OCI-LY7 (cell line): ENCODE results near the gene OXSM. TPM values are rescaled to one million over a fixed set of nuclear protein-coding genes. Genes with fewer than 3 reads are reported as not detected.

Experiments used
- BruUV-seq: library from RNA; stranded (reverse); fragments of 400-500 nt; replicated peaks from 2 replicates; lab custom pipeline; 2021; lab: Mats Ljungman, UMichigan
- CTCF ChIA-PET: fragments of 300-600 bp; sonication (Branson Sonifier 250); formaldehyde crosslinking; loops from one replicate; lab custom pipeline; 2022; ENCODE audit warnings: antibody characterized with exemption; ENCODE audit not compliant: unreplicated experiment; lab: Charles Lee
- POLR2A ChIA-PET: fragments of 300-600 bp; sonication (Branson Sonifier 250); formaldehyde crosslinking; loops from one replicate; lab custom pipeline; 2022; ENCODE audit warnings: antibody characterized with exemption; lab: Charles Lee
- DNase-seq: peaks from one replicate; pipeline ENCODE4 v3.0.0-alpha.2; 2015; ENCODE audit warnings: low spot score
- H2AFZ ChIP-seq: fragments of 200-600 bp; sonication (generic), shearing (Covaris generic); 2 replicates; pipeline ENCODE4 v1.6.1; 2014; ENCODE audit warnings: mild to moderate bottlenecking, antibody characterized with exemption, low read length, moderate library complexity
- H3K27ac ChIP-seq: fragments of 200-600 bp; sonication (generic); 2 replicates; pipeline ENCODE4 v1.5.1; 2014; ENCODE audit warnings: mixed run types, low read depth, mild to moderate bottlenecking, moderate library complexity, low read length, inconsistent platforms; ENCODE audit not compliant: poor library complexity, severe bottlenecking
- H3K36me3 ChIP-seq: fragments of 200-600 bp; sonication (generic); 2 replicates; pipeline ENCODE4 v1.6.1; 2014; ENCODE audit warnings: mild to moderate bottlenecking, antibody characterized with exemption, low read length, moderate library complexity, mixed read lengths; ENCODE audit not compliant: insufficient read depth
- H3K4me1 ChIP-seq: fragments of 200-600 bp; sonication (generic); 2 replicates; pipeline ENCODE4 v1.5.1; 2014; ENCODE audit warnings: mild to moderate bottlenecking, low read length; ENCODE audit not compliant: insufficient read depth, poor library complexity, severe bottlenecking
- H3K4me2 ChIP-seq: fragments of 200-600 bp; sonication (generic); 2 replicates; pipeline ENCODE4 v1.6.1; 2014; ENCODE audit warnings: mild to moderate bottlenecking, low read length
- H3K4me3 ChIP-seq: fragments of 200-600 bp; sonication (generic); 2 replicates; pipeline ENCODE4 v1.5.1; 2014; ENCODE audit warnings: mild to moderate bottlenecking, low read depth, low read length; ENCODE audit not compliant: poor library complexity, severe bottlenecking
- H3K79me2 ChIP-seq: fragments of 200-600 bp; sonication (generic); 2 replicates; pipeline ENCODE4 v1.6.1; 2016; ENCODE audit warnings: low read depth, mild to moderate bottlenecking, low read length, moderate library complexity, mixed read lengths; ENCODE audit not compliant: insufficient read depth
- H3K9me2 ChIP-seq: fragments of 200-600 bp; sonication (generic); 2 replicates; pipeline ENCODE4 v1.6.1; 2016; ENCODE audit warnings: mild to moderate bottlenecking, low read length, mixed read lengths; ENCODE audit not compliant: insufficient read depth
- H3K9me3 ChIP-seq: fragments of 200-600 bp; sonication (generic); 2 replicates; pipeline ENCODE4 v1.6.1; 2014; ENCODE audit warnings: mild to moderate bottlenecking, mixed run types, low read length, mixed read lengths
- H4K20me1 ChIP-seq: fragments of 200-600 bp; sonication (generic); 2 replicates; pipeline ENCODE4 v1.6.1; 2014; ENCODE audit warnings: mild to moderate bottlenecking, antibody characterized with exemption, low read length, moderate library complexity, mixed read lengths; ENCODE audit not compliant: insufficient read depth
- EZH2phosphoT487 ChIP-seq: fragments of 200-600 bp; sonication (generic); IDR thresholded peaks from 2 replicates; pipeline ENCODE4 v1.6.1; 2018; ENCODE audit warnings: low read depth, borderline replicate concordance, mild to moderate bottlenecking, mixed run types, antibody characterized with exemption, low read length, moderate library complexity, mixed read lengths
- intact Hi-C: fragments of 100-400 bp; cut with micrococcal nuclease; formaldehyde crosslinking; loops from one replicate; pipeline ENCODE4 v1.10.0; 2022; ENCODE audit not compliant: unreplicated experiment
- total RNA-seq, 2 experiments: library from RNA; depleted of rRNA in 1 of 2; stranded (reverse); fragments of >200 nt in 1 of 2; shearing (Covaris generic) in 1 of 2; gene quantifications; 2 replicates each; pipeline ENCODE4 v1.2.3, GENCODE V29; 2014 to 2022
- TF ChIP-seq, protein P1 (sequence below): fragments of 200-600 bp; sonication (generic); conservative IDR thresholded peaks from 2 replicates; pipeline ENCODE4 v1.5.1; 2014; ENCODE audit warnings: mild to moderate bottlenecking, antibody characterized with exemption, low read length, moderate library complexity, mixed read lengths

OXSM gene
- total RNA-seq, 2 experiments from 2014 or later, result 17.0 to 17.3 TPM

DNA sequence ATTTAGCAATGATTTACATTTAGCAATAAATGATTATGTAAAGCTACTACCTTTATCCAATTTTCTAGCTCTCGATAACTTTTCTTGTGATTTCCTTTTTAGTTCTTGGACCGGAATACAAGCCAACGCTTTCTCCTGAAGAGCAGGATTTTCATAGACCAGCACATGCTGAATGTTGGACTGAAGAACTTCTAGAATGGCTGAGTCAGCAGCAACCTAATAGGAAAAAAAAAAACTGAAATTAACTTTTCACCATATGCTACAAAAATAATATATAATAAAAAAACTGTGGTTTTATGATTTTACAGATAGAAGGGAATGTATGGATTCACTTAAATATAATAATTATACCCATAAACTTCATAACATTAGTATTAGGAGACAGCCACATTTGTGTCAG is 38.8 kb upstream of the OXSM start:
- no peak overlapping the region for H3K4me3 ChIP-seq
- no TSS peak for BruUV-seq
- peaks cover 22% of the 10 kb centered on the region; the same call in 1 of the 2 replicates for H3K79me2 ChIP-seq
- H3K4me2 ChIP-seq, result no peak overlapping the region
- H3K4me1 ChIP-seq, result no peaks in the 10 kb centered on the region
- intact Hi-C loops, result no loop called here
- no peak overlapping the region for H3K27ac ChIP-seq
- no peak for DNase-seq
- no peaks in the 10 kb centered on the region for H3K9me2 ChIP-seq
- H3K9me3 ChIP-seq, result no peaks in the 10 kb centered on the region
- CTCF ChIA-PET, result no interaction called here
- no peaks in the 10 kb centered on the region for H4K20me1 ChIP-seq
- no peak overlapping the region for H2AFZ ChIP-seq
- no peak for TF ChIP-seq EZH2phosphoT487
- TF ChIP-seq, protein P1, sequence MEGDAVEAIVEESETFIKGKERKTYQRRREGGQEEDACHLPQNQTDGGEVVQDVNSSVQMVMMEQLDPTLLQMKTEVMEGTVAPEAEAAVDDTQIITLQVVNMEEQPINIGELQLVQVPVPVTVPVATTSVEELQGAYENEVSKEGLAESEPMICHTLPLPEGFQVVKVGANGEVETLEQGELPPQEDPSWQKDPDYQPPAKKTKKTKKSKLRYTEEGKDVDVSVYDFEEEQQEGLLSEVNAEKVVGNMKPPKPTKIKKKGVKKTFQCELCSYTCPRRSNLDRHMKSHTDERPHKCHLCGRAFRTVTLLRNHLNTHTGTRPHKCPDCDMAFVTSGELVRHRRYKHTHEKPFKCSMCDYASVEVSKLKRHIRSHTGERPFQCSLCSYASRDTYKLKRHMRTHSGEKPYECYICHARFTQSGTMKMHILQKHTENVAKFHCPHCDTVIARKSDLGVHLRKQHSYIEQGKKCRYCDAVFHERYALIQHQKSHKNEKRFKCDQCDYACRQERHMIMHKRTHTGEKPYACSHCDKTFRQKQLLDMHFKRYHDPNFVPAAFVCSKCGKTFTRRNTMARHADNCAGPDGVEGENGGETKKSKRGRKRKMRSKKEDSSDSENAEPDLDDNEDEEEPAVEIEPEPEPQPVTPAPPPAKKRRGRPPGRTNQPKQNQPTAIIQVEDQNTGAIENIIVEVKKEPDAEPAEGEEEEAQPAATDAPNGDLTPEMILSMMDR, result no peak
- POLR2A ChIA-PET, result interaction anchor here (1.6 kb wide), 1 partner anchor 100 kb away, joined by 3 read pairs; no protein-coding TSS in a partner anchor
- H3K36me3 ChIP-seq, result peaks cover 96% of the 10 kb centered on the region

DNA sequence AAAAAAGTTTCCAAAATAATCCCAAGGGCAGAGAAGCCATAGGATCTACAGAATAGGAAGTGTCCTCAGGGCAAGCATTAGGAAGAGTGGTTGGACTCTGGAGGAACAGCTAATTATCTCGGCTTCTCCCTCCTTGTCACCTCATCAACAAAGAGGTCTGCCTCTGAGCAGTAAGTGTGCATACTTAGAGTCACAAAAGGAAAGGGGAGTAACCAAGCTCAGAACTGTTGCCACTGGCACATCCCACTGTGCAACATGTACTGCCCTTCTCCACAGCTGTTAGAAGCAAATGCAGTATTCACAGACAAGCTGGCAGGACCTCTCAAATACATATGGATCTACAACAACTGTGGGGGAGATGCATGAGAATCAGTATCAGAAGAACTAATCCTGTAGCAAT is 38.2 kb upstream of the OXSM start:
- no peaks in the 10 kb centered on the region for H3K9me2 ChIP-seq
- no peak for DNase-seq
- peaks cover 22% of the 10 kb centered on the region; the same call in 1 of the 2 replicates for H3K79me2 ChIP-seq
- no peak overlapping the region for H2AFZ ChIP-seq
- no peaks in the 10 kb centered on the region for H3K4me1 ChIP-seq
- intact Hi-C loops, result no loop called here
- TF ChIP-seq, protein P1, result no peak
- TF ChIP-seq EZH2phosphoT487, result no peak
- no peaks in the 10 kb centered on the region for H3K9me3 ChIP-seq
- H3K4me2 ChIP-seq, result no peak overlapping the region
- POLR2A ChIA-PET, result interaction anchor here (0.8 to 1.6 kb wide), 3 partner anchors 29 to 102 kb away, joined by 3 to 6 read pairs (median 3); no protein-coding TSS in a partner anchor
- peaks cover 96% of the 10 kb centered on the region for H3K36me3 ChIP-seq
- H3K27ac ChIP-seq, result no peak overlapping the region
- CTCF ChIA-PET, result no interaction called here
- no peak overlapping the region for H3K4me3 ChIP-seq
- BruUV-seq, result no TSS peak
- H4K20me1 ChIP-seq, result no peaks in the 10 kb centered on the region

DNA sequence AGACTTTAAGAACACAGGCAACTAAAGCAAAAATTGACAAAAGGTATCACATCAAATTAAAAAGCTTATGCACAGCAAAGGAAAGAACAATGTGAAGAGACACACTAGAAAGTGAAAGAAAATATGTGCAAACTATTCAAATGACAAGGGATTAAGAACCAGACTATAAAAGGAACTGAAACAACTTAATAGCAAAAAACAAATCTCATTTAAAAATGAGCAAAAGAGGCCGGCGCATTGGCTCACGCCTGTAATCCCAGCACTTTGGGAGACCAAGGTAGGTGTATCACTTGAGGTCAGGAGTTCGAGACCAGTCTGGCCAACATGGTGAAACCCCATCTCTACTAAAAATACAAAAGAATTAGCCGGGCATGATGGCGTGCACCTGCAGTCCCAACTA is 21.0 kb upstream of the OXSM start:
- CTCF ChIA-PET, result no interaction called here
- H3K9me3 ChIP-seq, result peaks cover 25% of the 10 kb centered on the region; the same call in 1 of the 2 replicates
- POLR2A ChIA-PET, result interaction anchor here (0.7 to 2.5 kb wide), 2 partner anchors 12 to 34 kb away, joined by 3 to 11 read pairs; no protein-coding TSS in a partner anchor
- intact Hi-C loops, result no loop called here
- peaks cover 80% of the 10 kb centered on the region; the same call in 1 of the 2 replicates for H3K79me2 ChIP-seq
- H4K20me1 ChIP-seq, result no peaks in the 10 kb centered on the region
- DNase-seq, result no peak
- peaks cover 9% of the 10 kb centered on the region for H3K4me1 ChIP-seq
- H3K27ac ChIP-seq, result no peak overlapping the region
- no peak overlapping the region for H2AFZ ChIP-seq
- no TSS peak for BruUV-seq
- H3K4me3 ChIP-seq, result no peak overlapping the region
- H3K36me3 ChIP-seq, result peaks cover 98% of the 10 kb centered on the region
- no peak overlapping the region for H3K4me2 ChIP-seq
- no peak for TF ChIP-seq EZH2phosphoT487
- TF ChIP-seq, protein P1, result no peak
- no peaks in the 10 kb centered on the region for H3K9me2 ChIP-seq
